HL-60 (cell line): ENCODE results near the gene HHATL.

Experiments
- DNase-seq, 2 experiments: peaks; one replicate each; pipeline ENCODE4 v3.0.0-alpha.2; 2010 to 2020; ENCODE audit warnings: low read depth in 1 of 2, low spot score in 1 of 2
- H3K27ac ChIP-seq: fragments of 250-450 bp; sonication (Bioruptor Pico); replicated peaks from 2 replicates; pipeline ENCODE4 v1.5.1; 2020; ENCODE audit warnings: mild to moderate bottlenecking, moderate library complexity
- H3K27me3 ChIP-seq: fragments of 250-450 bp; sonication (Bioruptor Pico); 2 replicates; pipeline ENCODE4 v1.5.1; 2021; ENCODE audit warnings: mild to moderate bottlenecking, moderate library complexity; ENCODE audit not compliant: insufficient read depth, poor library complexity, severe bottlenecking
- H3K4me3 ChIP-seq: replicated peaks from 2 replicates; pipeline ENCODE4 v1.5.1; 2011; ENCODE audit warnings: mild to moderate bottlenecking, control low read depth, low read length; ENCODE audit not compliant: insufficient read depth
- GABPA ChIP-seq: IDR thresholded peaks from 2 replicates; pipeline ENCODE4 v1.6.1; 2012; ENCODE audit warnings: low read depth
- POLR2AphosphoS5 ChIP-seq: IDR thresholded peaks from 2 replicates; pipeline ENCODE4 v1.6.1; 2012; ENCODE audit warnings: low read depth
- REST ChIP-seq: IDR thresholded peaks from 2 replicates; pipeline ENCODE4 v1.6.1; 2012; ENCODE audit warnings: low read depth; ENCODE audit not compliant: insufficient replicate concordance
- SPI1 ChIP-seq: IDR thresholded peaks from 2 replicates; pipeline ENCODE4 v1.6.1; 2012; ENCODE audit warnings: low read depth, mild to moderate bottlenecking, borderline replicate concordance
- TF ChIP-seq, protein P1 (sequence below): IDR thresholded peaks from one replicate; pipeline ENCODE4 v1.5.1; 2011; ENCODE audit warnings: low read length, control low read depth, inconsistent platforms; ENCODE audit not compliant: insufficient read depth

HHATL gene

DNA sequence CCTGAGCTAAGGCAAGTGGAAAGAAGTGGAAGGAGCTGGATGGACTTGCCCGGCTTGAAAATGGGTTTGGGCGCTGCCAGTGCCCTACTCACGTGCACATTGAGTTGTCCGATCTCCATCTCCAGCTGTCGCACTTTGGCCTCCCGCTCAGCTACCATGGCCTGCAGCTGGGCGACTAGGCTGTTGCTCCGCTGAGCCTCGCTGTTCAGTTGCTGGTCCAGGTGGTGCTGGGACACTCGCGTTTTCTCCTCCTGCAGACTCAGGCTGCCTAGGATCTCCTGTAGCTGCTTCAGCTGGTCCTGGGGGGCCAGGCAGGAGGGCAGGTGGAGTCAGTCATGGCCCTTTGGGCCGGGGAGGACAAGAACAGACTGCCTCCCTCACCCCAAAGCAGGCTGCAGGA is 33.0 kb upstream of the HHATL start:
- Histone ChIP-seq H3K27me3 (no peaks in the 10 kb centered on the region), H3K4me3 (no peak overlapping the region), H3K27ac (no peak overlapping the region)
- no peak for DNase-seq
- no peak for TF ChIP-seq POLR2AphosphoS5
- TF ChIP-seq, protein P1, sequence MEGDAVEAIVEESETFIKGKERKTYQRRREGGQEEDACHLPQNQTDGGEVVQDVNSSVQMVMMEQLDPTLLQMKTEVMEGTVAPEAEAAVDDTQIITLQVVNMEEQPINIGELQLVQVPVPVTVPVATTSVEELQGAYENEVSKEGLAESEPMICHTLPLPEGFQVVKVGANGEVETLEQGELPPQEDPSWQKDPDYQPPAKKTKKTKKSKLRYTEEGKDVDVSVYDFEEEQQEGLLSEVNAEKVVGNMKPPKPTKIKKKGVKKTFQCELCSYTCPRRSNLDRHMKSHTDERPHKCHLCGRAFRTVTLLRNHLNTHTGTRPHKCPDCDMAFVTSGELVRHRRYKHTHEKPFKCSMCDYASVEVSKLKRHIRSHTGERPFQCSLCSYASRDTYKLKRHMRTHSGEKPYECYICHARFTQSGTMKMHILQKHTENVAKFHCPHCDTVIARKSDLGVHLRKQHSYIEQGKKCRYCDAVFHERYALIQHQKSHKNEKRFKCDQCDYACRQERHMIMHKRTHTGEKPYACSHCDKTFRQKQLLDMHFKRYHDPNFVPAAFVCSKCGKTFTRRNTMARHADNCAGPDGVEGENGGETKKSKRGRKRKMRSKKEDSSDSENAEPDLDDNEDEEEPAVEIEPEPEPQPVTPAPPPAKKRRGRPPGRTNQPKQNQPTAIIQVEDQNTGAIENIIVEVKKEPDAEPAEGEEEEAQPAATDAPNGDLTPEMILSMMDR: no peak

DNA sequence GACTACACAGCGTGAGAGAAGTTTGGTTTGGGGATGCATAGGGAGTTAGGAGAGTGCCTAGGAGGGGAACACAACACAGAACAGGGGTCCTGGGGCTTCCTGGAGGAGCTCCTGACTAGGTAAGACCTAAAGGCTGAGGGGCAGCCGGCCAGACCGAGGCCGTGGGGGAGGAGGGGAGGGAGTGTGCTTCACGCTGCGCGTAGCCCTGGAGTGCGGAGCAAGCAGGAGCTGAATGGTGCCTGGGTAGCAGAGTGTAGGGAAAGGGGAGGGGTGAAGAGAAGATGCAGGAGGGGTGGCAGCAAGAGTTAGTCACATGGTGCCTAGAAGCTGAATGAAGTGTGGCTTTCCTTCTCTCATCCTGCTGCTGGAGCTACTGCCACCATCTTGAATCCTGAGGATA is 32.4 kb upstream of the HHATL start:
- TF ChIP-seq SPI1 (no peak), POLR2AphosphoS5 (no peak), REST (no peak), GABPA (no peak)
- TF ChIP-seq, protein P1: no peak
- Histone ChIP-seq H3K4me3 (no peak overlapping the region), H3K27ac (no peak overlapping the region), H3K27me3 (no peaks in the 10 kb centered on the region)
- DNase-seq: no peak

DNA sequence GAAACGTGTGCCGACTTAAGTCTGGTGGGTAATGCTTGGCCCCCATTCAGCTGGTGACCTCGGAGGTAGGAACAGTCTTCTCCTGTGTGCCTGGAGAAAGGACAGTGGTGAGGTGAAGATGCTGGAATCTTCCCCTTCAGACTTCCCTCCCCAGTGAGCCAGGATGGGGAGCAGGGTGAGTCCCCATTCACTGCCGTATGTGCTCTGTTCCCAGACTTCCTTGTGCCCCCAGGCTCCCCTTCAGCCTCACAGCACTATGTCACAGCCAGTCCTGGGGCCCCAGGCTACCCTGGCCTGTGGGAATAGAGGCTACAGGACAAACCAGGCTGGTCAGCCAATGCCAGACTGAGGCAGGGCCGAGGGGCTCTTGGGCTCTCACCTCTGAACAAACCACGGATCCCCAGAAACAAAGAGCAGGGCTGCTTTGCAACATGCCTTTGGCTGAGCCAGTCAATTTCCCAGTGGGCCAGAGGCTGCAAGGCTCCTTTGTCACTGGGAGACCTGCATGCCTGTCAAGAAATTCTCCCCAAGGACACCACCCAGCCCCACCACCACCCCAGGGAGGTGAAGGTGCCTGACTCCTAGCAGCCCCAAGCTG is 31.8 kb upstream of the HHATL start:
- DNase-seq: no peak
- H3K27ac ChIP-seq: no peak overlapping the region
- no peak overlapping the region for H3K4me3 ChIP-seq
- no peaks in the 10 kb centered on the region for H3K27me3 ChIP-seq
- TF ChIP-seq, protein P1: no peak
- no peak for TF ChIP-seq SPI1
- no peak for TF ChIP-seq POLR2AphosphoS5
- TF ChIP-seq GABPA: no peak
- TF ChIP-seq REST: no peak
